ENCODE results near the gene FAM53B. TPM values are rescaled to one million over a fixed set of nuclear protein-coding genes. Genes with fewer than 3 reads are reported as not detected.

FAM53B gene
- total and polyA plus RNA-seq, 2 experiments from 2014 or later: 2.1 to 10.1 TPM

GRCh38 chr10:124708246-124708779 lies 35.9 kb downstream of the FAM53B start:
- Histone ChIP-seq H3K79me2 (ENCODE audit: insufficient read depth) (no peaks in the 10 kb centered on the region; the same call in 1 of the 2 replicates), H4K20me1 (ENCODE audit: insufficient read depth) (no peaks in the 10 kb centered on the region), H3F3A (ENCODE audit: insufficient read depth) (no peaks in the 10 kb centered on the region), H2AFZ (no peak overlapping the region), H3K4me1 (ENCODE audit: insufficient read depth) (no peaks in the 10 kb centered on the region), H3K9me2 (ENCODE audit: insufficient read depth) (no peaks in the 10 kb centered on the region), H3K9ac (no peak overlapping the region), H3K36me3 (ENCODE audit: low read depth) (no peaks in the 10 kb centered on the region), H3K27me3 (replicated peaks; ENCODE audit: insufficient read depth) (no peaks in the 10 kb centered on the region), H3K4me3 (no peak overlapping the region), H3K4me2 (ENCODE audit: unreplicated experiment) (no peak overlapping the region), H3K9me3 (ENCODE audit: low read depth) (no peaks in the 10 kb centered on the region), H3K27ac (no peak overlapping the region)
- DNase-seq: no peak
- TF ChIP-seq EZH2phosphoT487 (IDR thresholded peaks at IDR 0.05; ENCODE audit: insufficient read depth, low read depth) (no peak), EZH2 (IDR thresholded peaks at IDR 0.05; ENCODE audit: insufficient read depth, poor library complexity, severe bottlenecking) (no peak)
- in situ Hi-C loops (cut with MboI): no loop called here
- WGBS, 2 experiments (ENCODE audit: low coverage in 1 of 2, low lambda C conversion rate in 2 of 2, missing lambda C conversion rate in 2 of 2): 67 to 68% methylated on average over 9 of the region's 9 CpGs

GRCh38 chr10:124707551-124707950 lies 36.6 kb downstream of the FAM53B start:
- H3K4me3 ChIP-seq: no peak overlapping the region
- H3K9ac ChIP-seq: no peak overlapping the region
- H3K9me3 ChIP-seq (ENCODE audit: low read depth): no peaks in the 10 kb centered on the region
- H3K4me2 ChIP-seq (ENCODE audit: unreplicated experiment): no peak overlapping the region
- no peak overlapping the region for H3K27ac ChIP-seq
- no peaks in the 10 kb centered on the region for H3K27me3 ChIP-seq (replicated peaks; ENCODE audit: insufficient read depth)
- no peaks in the 10 kb centered on the region for H3K36me3 ChIP-seq (ENCODE audit: low read depth)
- no peaks in the 10 kb centered on the region; the same call in 1 of the 2 replicates for H3K79me2 ChIP-seq (ENCODE audit: insufficient read depth)
- in situ Hi-C loops (cut with MboI): no loop called here
- no peak overlapping the region for H2AFZ ChIP-seq
- DNase-seq: no peak
- 97 to 98% methylated on average over 8 of the region's 8 CpGs for WGBS, 2 experiments (ENCODE audit: low coverage in 1 of 2, low lambda C conversion rate in 2 of 2, missing lambda C conversion rate in 2 of 2)
- no peaks in the 10 kb centered on the region for H4K20me1 ChIP-seq (ENCODE audit: insufficient read depth)
- TF ChIP-seq EZH2phosphoT487 (IDR thresholded peaks at IDR 0.05; ENCODE audit: insufficient read depth, low read depth) (no peak), EZH2 (IDR thresholded peaks at IDR 0.05; ENCODE audit: insufficient read depth, poor library complexity, severe bottlenecking) (no peak)
- no peaks in the 10 kb centered on the region for H3K4me1 ChIP-seq (ENCODE audit: insufficient read depth)
- no peaks in the 10 kb centered on the region for H3F3A ChIP-seq (ENCODE audit: insufficient read depth)
- no peaks in the 10 kb centered on the region for H3K9me2 ChIP-seq (ENCODE audit: insufficient read depth)

GRCh38 chr10:124707144-124707467 lies 37.1 kb downstream of the FAM53B start:
- Histone ChIP-seq H3K9me2 (ENCODE audit: insufficient read depth) (no peaks in the 10 kb centered on the region), H2AFZ (no peak overlapping the region), H3K36me3 (ENCODE audit: low read depth) (no peaks in the 10 kb centered on the region), H3K4me2 (ENCODE audit: unreplicated experiment) (no peak overlapping the region), H3K4me3 (no peak overlapping the region), H3K27ac (no peak overlapping the region), H4K20me1 (ENCODE audit: insufficient read depth) (no peaks in the 10 kb centered on the region), H3K9ac (no peak overlapping the region), H3K27me3 (replicated peaks; ENCODE audit: insufficient read depth) (no peaks in the 10 kb centered on the region), H3K79me2 (ENCODE audit: insufficient read depth) (no peaks in the 10 kb centered on the region; the same call in 1 of the 2 replicates), H3K9me3 (ENCODE audit: low read depth) (no peaks in the 10 kb centered on the region), H3F3A (ENCODE audit: insufficient read depth) (no peaks in the 10 kb centered on the region), H3K4me1 (ENCODE audit: insufficient read depth) (no peaks in the 10 kb centered on the region)
- WGBS, 2 experiments (ENCODE audit: low coverage in 1 of 2, low lambda C conversion rate in 2 of 2, missing lambda C conversion rate in 2 of 2): 71 to 74% methylated on average over 3 of the region's 3 CpGs
- in situ Hi-C loops (cut with MboI): no loop called here
- TF ChIP-seq EZH2phosphoT487 (IDR thresholded peaks at IDR 0.05; ENCODE audit: insufficient read depth, low read depth): no peak
- TF ChIP-seq EZH2 (IDR thresholded peaks at IDR 0.05; ENCODE audit: insufficient read depth, poor library complexity, severe bottlenecking): no peak
- no peak for DNase-seq

GRCh38 chr10:124706462-124707143 lies 37.6 kb downstream of the FAM53B start:
- H3K9ac ChIP-seq: no peak overlapping the region
- H3K4me1 ChIP-seq (ENCODE audit: insufficient read depth): no peaks in the 10 kb centered on the region

More at GRCh38 chr10:124706462-124707143, 37.6 kb downstream of the FAM53B start:
- no peaks in the 10 kb centered on the region for H4K20me1 ChIP-seq (ENCODE audit: insufficient read depth)
- no peak overlapping the region for H3K4me3 ChIP-seq
- H2AFZ ChIP-seq: no peak overlapping the region
- H3K36me3 ChIP-seq (ENCODE audit: low read depth): no peaks in the 10 kb centered on the region
- H3K79me2 ChIP-seq (ENCODE audit: insufficient read depth): no peaks in the 10 kb centered on the region; the same call in 1 of the 2 replicates
- H3K9me2 ChIP-seq (ENCODE audit: insufficient read depth): no peaks in the 10 kb centered on the region
- in situ Hi-C loops (cut with MboI): no loop called here
- H3K9me3 ChIP-seq (ENCODE audit: low read depth): no peaks in the 10 kb centered on the region
- no peaks in the 10 kb centered on the region for H3F3A ChIP-seq (ENCODE audit: insufficient read depth)
- H3K27me3 ChIP-seq (replicated peaks; ENCODE audit: insufficient read depth): no peaks in the 10 kb centered on the region
- TF ChIP-seq EZH2 (IDR thresholded peaks at IDR 0.05; ENCODE audit: insufficient read depth, poor library complexity, severe bottlenecking): no peak
- TF ChIP-seq EZH2phosphoT487 (IDR thresholded peaks at IDR 0.05; ENCODE audit: insufficient read depth, low read depth): no peak
- no peak for DNase-seq
- no peak overlapping the region for H3K4me2 ChIP-seq (ENCODE audit: unreplicated experiment)
- H3K27ac ChIP-seq: no peak overlapping the region
- 85 to 86% methylated on average over 9 of the region's 9 CpGs for WGBS, 2 experiments (ENCODE audit: low coverage in 1 of 2, low lambda C conversion rate in 2 of 2, missing lambda C conversion rate in 2 of 2)
